Measurements from ENCODE around the gene ULK1.

Gene ULK1

GRCh38 chr12:131909752-131910219 is 15.4 kb downstream of the ULK1 start:
- DNase-seq = no peak

- no peak for DNase-seq
These were observed 16.0 kb downstream of the ULK1 start for GRCh38 chr12:131910302-131911027.

GRCh38 chr12:131911028-131911650 is 16.7 kb downstream of the ULK1 start:
- DNase-seq = no peak

DNA sequence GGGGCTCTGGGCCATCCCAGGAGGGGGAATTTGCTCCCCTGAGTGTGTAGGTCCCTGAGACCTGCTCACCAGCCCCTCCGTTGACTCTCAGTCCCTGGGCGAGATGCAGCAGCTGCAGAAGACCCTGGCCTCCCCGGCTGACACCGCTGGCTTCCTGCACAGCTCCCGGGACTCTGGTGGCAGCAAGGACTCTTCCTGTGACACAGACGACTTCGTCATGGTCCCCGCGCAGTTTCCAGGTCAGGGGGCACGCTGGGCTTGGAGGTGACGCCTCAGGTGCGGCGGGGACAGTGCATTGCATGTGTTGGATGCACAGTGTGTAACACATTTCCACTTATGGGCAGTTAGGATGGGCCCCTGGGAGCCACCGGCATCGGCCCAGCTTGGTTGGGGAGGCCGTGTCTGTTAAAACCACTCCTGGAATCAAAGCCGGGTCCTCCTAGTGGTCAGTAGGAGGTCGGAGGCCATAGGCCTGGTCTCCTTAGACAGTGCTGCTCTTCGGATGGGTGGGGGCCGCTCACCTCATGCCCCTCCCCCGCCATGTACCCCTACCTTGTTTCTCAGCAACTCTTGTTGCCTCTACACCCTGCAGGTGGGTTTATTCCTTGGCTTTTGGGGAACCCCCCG is 17.5 kb downstream of the ULK1 start:
- no peak for DNase-seq

- no peak for DNase-seq
These were observed 18.3 kb downstream of the ULK1 start for GRCh38 chr12:131912518-131913274.

- no peak for DNase-seq
These were observed 19.2 kb downstream of the ULK1 start for GRCh38 chr12:131913666-131914065.

DNA sequence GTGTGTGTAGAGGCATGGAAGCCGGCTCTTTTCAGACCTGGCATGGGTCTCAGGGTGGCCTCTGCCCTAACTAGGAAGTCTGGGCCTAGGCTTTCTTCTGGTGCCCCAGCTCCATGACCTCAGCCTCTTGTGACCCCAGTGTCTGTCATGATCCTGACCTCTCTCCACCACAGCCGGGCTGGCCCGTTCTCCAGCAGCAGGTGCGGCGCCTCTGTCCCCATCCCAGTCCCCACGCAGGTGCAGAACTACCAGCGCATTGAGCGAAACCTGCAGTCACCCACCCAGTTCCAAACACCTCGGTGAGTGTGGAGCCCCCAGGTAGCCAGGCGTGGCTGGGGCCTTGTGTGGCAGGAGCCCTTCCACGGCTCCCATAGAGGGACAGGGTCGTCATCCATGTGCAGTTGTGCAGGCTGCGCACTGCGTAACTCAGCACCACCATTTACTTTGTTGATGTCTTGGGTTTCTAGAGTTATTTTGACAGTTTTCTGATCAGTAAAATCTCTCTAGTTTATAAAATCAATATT is 19.8 kb downstream of the ULK1 start:
- no peak for DNase-seq

GRCh38 chr12:131915000-131915689 is 20.7 kb downstream of the ULK1 start:
- no peak for DNase-seq

GRCh38 chr12:131915823-131916222 is 21.4 kb downstream of the ULK1 start:
- no peak for DNase-seq

DNA sequence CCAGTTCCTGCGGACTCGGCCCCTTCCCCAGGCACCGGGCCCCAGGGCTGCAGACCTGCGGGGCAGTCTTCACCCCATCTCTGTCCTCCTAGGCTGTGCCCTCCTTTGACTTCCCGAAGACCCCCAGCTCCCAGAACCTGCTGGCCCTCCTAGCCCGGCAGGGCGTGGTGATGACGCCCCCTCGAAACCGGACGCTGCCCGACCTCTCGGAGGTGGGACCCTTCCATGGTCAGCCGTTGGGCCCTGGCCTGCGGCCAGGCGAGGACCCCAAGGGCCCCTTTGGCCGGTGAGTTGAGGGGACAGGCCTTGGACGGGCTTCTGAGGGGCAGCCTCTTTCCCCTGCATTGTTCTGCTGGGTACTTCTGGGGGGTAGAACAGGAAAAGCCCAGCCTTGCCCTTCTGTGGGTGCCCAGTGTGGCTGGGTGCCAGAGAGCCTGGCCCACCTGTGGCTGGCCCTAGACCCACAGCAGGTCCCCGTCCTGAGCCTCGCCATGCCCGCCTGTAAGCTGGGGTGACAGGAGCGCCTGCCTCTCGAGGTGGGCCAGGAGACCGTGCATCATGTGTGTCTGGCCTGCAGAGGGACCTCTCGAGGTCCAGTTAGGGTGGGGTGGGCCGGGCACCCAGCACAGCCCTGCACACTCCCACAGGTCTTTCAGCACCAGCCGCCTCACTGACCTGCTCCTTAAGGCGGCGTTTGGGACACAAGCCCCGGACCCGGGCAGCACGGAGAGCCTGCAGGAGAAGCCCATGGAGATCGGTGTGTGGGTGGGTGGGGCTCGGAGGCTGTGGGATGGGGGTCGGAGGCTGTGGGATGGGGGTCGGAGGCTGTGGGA is 22.1 kb downstream of the ULK1 start:
- DNase-seq = no peak

- DNase-seq = no peak
These were observed 22.8 kb downstream of the ULK1 start for GRCh38 chr12:131917139-131917710.

GRCh38 chr12:131917711-131918306 is 23.4 kb downstream of the ULK1 start:
- DNase-seq = no peak

GRCh38 chr12:131918311-131919050 is 24.1 kb downstream of the ULK1 start:
- DNase-seq = no peak

DNA sequence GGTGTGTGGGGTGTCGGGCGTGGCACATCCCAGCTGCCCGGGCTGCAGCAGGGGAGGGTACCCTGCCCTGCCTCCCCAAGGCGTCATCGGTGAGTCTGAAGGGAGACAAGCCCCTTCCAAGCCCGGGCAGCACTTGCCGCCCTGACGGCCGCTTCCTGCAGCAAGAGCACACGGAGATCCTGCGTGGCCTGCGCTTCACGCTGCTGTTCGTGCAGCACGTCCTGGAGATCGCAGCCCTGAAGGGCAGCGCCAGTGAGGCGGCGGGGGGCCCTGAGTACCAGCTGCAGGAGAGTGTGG is 24.6 kb downstream of the ULK1 start:
- DNase-seq = no peak

GRCh38 chr12:131919366-131920156 is 25.1 kb downstream of the ULK1 start:
- no peak for DNase-seq

GRCh38 chr12:131920157-131920508 is 25.7 kb downstream of the ULK1 start:
- no peak for DNase-seq

DNA sequence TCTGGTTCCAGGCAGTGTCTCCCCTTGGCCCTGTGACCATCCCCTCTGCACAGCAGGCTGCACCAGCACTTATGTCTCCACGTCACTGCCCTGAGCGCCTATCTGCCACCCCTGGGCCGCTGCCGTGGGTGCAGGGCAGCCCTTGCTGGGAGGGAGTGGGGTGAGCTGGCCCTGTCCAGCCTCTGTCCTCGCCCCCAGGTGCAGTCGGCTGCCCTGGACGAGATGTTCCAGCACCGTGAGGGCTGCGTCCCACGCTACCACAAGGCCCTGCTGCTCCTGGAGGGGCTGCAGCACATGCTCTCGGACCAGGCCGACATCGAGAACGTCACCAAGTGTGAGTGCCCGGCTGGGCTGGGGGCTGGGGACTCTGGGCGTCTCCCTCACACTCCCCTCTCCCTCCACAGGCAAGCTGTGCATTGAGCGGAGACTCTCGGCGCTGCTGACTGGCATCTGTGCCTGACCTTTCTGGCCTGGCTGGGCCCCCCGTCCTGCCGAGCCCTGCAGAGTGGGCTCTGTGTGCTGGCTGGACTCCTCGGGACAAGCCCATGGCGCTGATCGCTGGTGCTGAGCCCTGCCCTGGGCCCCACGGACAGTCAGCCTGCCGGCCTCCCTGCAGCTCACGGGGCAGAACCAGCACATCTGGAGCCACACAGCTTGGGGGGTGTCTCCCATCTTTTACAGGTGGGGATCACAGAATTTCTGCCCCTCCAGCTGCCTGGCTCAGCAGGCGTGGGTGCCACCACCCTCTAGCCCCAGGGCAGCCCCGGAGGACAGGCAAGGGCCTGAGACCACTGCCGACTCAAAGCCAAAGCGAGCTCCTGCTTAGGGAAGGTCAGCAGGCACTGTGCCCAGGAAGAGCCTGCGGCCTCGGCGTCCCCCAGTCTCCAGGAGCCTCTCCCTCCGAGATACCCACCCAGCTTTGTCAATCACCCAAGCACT is 26.7 kb downstream of the ULK1 start:
- DNase-seq = no peak
